GM18511 (cell line): Measurements from ENCODE around the gene GSTO1.
"Not testable (repeated sequence)": the region's sequence is repeated elsewhere in the genome, so short reads cannot be mapped to it uniquely, and the experiment has no call there.

Experiments
- ATAC-seq: cut with Tn5 transposase; IDR thresholded peaks from one replicate; pipeline ENCODE4 v1.9.1; 2021; ENCODE audit warnings: mild to moderate bottlenecking, moderate library complexity; ENCODE audit not compliant: unreplicated experiment

Gene GSTO1

DNA sequence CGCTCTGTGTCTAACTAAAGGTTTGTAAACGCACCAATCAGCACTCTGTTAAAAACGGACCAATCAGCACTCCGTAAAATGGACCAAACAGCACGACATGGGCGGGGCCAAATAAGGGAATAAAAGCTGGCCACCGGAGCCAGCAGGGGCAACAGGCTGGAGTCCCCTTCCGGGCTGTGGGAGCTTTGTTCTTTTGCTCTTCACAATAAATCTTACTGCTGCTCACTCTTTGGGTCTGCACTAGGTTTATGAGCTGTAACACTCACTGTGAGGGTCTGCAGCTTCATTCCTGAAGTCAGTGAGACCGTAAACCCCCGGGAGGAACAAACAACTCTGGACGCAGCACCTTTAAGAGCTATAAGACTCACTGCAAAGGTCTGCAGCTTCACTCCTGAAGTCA, 5.8 kb upstream of the GSTO1 start:
- ATAC-seq = not testable (repeated sequence)

DNA sequence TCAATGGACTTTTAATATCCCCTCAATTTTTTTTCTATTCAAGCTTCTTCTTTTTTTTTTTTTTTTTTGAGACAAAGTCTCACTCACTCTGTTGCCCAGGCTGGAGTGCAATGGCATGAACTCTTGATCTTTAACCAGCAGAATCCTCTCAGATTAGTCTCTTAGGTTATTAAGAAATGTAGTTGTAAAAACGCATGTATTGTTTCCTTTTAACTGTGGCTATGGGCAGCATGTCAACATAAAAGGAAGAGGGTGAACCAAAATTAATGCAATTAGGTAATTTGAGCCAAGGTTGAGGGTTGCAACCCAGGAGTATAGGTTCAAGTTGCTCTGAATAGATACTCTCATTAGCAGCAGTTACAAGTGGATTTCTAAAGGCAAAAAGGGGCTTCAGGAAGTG, 4.3 kb upstream of the GSTO1 start:
- no peak for ATAC-seq

DNA sequence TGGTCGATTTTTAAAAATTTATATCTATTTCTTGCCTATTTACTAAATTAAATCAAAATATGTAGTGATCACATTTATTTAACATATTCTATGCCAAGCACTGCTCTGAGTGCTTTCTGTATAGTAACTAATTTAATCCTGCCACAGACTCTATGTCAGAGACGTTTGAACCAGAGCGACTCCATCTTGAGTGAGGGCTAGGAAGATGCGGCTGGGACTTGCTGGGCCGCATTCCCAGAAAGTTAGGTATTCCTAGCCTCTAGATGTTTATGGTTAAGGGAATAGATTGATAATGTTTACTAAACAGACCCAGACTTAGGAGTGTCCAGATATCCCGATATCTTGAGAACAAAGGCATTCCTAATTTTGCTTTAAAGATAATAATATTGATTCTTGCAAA, 3.2 kb upstream of the GSTO1 start:
- ATAC-seq = no peak

DNA sequence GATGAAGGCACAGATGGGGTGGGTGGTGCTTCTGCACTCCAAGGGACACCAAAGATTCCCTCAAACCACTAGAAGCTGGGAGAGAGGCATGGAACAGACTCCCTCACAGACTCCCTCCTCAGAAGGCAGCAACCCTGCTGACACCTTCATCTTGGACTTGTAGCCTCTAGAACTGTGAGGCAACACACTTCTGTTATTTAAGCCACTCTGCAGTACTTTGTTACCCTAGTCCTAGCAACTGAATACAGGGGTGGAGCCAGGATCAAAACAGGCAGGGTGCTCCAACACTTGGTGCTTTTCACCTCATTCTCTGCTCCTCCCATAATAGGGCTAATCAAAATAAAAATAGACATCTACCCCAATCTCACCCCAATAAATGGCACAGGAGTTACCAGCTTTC, 2.3 kb upstream of the GSTO1 start:
- no peak for ATAC-seq

DNA sequence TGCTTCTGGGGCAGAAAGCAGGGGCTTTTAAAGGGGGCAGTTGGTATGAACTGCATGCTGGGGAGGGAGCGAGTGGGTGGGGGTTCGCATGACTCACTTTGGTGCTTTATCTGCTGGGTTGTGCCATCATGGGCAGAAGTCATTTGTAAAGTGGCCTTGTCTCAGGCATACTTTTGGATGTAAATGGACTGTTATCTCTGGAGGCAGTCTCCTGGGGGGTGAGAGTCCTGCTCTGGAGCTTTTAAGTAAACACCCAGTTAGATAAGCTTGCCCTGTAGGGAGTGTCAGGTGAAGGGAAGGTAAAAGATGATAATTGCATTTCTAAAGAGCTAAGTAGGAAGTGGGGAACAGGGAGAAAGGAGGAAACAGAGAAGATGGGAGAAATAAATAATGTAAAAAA, 1.6 kb upstream of the GSTO1 start:
- no peak for ATAC-seq

DNA sequence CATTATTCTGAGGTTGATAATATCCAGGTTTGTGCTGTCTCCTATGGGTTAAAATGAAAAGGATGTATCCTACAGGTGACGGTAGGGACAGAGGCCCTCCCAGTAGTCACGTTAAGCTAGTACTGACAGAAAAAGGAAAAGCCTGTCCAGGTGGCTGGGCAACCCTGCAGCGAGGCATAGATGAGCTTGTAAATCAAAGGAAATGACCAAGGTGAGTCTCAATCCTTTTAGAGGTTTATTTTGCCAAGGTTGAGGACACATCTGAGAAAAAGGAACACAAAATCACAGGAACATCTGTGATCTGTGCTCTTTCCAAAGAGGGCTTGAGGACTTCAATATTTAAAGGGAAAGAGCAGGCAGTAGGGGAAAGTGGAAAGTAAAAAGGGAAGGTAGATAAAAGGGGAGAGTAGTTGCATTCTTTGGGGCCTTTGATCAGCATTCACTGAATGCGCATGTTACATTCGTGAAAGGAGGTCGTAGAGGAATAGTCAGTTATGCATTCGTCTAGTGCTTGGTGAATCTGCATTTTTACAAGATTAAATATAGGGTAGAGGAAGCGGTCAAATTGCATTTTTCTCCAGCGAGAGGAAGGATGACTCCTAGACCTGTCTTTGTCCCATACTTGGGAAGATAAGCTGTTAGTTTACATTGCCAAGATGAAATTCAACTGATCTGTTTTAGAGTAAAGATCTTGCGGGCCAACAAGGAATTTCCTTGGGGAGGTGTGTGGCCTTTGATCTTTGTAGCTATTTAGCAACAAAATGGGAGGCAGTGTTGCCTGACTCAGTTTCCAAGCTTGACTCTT, 884 bp upstream of the GSTO1 start:
- ATAC-seq = no peak

DNA sequence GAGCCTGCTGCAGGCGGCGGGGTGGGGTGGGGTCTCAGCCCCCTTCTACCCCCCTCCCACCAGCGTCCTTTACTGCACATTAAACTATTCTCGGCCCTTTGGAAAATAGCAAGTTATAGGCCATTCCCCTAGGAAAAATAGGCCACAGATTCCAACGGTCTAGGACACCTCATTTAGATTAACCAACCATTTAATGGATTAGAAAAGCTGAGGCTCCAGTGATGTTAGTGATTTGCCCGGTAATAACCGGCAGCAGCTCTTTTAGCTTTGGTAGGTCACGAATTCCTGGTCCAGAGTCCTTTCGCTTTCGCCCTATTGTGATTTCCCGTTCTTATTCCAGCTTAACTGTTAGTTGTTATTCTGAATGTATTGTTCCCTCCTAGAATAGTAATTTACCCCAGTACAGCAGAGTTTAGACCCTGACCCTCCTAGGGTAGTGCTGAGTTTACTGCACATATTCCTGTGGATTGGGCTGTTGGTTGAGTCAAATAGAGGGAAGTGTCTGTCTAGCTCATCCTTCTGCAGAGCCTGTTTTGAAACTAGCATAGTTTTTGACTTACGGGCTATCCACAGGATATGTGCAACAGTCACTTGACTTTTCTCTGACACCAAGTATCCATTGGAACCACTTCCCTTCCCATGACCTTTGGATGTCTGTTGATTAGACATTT, 754 bp downstream of the GSTO1 start:
- ATAC-seq = peak; percentile 43

DNA sequence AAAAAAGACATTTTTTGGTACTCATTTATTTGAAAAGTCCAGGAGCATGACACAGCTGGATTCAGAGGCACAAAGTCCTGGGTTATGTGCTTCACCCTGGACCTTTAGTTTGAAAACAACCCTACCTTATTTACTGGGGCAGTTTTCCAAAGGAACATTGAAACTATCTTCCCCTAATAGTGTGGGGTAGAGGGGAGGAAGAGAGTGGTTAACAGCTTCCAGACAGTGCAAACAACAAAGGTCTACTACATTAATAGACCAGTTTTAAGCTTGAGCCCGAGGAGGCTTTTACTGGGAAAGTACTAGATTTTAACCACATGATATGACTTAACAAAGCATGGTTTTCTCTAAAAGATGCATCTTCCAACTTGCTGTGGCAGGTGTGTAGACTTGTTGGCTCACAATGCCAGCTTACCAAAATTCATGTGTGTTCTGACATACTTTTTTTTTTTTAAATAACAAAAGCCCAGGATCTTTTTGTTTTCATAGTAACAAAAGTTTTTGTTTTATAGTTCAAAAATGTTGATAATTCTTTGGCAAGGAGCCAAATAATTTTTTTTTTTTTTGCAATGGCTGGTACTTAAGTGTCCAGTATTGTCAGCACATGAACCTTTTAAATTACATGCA, 1.8 kb downstream of the GSTO1 start:
- no peak for ATAC-seq

DNA sequence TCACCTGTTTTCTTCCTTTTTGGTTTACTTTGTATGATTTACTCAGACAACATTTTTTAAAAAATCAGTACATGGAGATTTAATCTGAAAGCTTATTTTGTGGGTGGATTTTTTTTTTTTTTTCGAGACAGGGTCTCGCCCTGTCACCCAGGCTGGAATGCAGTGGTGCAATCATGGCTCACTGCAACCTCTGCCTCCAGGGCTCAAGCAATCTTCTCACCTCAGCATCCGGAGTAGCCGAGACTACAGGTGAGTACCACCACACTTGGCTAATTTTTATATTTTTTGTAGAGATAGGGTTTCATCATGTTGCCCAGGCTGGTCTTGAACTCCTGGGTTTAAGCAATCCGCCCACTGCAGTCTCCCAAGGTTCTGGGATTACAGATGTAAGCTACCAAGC, 2.5 kb downstream of the GSTO1 start:
- ATAC-seq = no peak

DNA sequence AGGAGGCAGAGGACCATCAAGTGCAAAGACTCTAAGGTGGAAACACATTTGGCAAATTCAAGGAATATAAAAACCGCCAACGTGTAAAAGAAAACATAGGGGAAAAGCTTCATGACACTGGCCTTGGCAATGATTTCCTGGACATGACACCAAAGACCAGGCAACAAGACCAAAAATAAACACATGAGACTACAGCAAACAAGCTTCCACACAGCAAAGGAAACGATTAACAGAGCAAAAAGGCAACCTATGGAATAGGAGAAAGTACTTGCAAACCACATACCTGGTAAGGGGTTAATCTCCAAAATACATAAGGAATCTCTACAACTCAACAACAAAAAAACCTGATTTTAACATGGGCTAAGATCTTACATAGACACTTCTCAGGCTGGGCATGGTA, 3.5 kb downstream of the GSTO1 start:
- ATAC-seq = no peak

DNA sequence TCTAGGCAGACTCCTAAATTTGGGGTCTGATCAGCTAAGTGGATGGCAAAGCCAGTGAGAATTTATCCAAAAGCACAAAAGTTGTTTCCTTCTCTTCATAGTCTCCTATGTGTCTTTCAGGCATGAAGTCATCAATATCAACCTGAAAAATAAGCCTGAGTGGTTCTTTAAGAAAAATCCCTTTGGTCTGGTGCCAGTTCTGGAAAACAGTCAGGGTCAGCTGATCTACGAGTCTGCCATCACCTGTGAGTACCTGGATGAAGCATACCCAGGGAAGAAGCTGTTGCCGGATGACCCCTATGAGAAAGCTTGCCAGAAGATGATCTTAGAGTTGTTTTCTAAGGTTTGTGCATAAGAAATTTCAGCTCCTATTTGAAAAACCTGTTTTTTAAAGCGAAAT, 4.8 kb downstream of the GSTO1 start:
- ATAC-seq = no peak

DNA sequence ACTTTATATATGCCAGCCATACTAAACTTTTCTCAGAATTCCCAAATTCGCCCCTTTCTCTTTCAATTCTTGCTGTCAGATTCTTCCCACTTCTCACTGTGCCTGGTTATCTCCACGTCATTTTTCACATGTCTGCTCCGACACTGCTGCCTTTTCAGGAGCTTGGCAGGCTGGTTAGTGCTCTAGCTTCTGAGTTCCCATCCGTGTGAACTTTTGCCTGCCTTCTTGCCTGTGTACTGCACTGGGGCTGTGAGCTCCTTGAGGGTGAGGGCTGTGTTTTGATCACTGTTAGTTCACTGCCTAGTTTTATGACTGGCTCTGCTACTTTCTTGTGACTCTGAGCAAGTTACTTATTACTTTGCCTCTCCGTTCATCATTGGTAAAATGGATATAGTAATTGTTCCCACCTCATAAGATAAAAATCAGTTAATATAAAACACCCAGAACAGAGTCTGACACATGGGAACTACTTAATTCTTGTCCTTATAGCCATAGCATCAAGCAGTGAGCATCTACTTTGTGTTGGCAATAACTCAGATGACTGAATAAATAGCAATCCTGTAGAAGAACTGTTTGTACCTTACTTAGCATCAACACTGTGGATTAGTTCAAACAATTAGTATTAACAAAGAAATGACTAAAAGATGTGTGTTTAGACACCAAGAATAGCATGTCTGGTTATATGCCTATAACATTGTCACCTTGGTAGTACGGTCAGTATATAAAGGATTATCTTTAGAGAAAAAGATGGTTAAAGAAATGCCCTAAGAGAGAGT, 5.5 kb downstream of the GSTO1 start:
- no peak for ATAC-seq

DNA sequence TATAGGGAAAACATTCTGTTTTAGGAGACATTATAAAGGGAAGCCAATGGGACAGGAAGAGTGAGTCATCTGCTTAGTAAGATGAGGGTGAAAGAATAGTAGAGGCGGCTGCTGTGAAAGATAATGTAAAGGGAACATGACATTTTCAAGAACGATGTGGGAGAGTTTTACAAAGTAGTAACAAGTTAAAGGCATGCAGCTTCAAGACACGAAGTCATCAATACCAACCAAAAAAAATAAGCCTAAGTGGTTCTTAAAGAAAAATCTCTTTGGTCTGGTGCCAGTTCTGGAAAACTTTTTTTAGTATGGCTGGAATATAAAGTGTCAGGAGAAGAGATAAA, 6.1 kb downstream of the GSTO1 start:
- no peak for ATAC-seq

DNA sequence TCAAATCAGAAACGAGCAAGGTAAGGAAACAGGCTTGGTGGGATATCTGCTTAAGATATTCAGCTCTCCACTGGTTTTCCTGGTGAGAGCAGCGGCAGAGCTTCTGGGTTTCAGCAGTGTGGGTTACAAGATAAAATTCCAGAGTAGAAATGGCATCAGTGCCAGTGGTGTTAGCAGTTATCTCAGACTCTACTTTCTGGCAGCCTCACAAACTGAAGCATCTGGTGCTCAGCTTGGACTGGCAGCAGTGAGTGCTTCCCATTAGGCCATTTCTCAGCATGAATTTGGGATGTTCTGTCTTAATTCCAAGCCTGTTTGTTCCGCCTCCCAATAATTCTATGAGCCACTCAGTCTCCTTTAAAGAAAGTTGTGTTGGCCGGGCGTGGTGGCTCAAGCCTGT, 7.4 kb downstream of the GSTO1 start:
- no peak for ATAC-seq

DNA sequence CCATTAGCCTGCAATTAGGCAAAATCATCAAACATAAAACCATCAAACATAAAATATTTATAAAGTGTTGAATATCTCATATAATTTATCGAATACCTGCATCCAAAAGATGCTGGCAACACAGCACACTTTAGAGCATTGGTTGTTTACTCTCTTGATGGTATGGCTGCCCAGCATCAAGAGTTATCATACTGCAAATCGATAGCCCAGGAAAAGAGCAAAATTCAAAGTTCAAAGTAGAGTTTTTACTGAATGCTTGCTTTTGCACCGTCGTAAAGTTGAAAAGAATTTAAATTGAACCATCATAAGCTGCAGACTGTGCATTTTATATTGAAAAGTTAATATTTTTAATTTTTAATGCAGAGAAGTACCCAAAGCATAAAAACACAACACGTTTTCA, 10.1 kb downstream of the GSTO1 start:
- ATAC-seq = no peak

DNA sequence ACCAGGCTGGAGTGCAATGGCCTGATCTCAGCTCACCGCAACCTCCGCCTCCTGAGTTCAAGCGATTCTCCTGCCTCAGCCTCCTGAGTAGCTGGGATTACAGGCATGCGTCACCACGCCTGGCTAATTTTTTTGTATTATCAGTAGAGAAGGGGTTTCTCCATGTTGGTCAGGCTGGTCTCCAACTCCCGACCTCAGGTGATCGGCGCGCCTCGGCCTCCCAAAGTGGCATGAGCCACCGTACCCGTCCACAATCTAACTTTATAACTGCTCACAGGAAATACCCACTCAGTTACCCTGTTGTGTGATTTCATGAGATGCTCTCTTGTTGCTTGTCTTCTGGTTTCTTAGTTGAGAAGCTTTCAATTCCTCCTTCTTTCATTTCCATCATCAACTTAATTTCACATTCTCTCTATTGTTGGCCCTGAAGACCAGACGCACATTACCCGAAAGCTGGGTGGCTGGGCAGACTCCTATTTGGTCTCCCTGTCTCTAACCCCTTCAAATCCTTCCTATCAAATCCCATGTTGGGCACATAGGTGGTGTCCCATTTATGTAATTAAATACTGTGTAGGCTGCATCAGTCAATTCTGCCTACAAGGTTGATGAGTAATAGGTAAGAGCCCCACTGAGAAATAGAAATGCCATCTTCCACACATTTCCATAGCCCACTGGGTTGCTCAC, 13.2 kb downstream of the GSTO1 start:
- ATAC-seq = no peak

DNA sequence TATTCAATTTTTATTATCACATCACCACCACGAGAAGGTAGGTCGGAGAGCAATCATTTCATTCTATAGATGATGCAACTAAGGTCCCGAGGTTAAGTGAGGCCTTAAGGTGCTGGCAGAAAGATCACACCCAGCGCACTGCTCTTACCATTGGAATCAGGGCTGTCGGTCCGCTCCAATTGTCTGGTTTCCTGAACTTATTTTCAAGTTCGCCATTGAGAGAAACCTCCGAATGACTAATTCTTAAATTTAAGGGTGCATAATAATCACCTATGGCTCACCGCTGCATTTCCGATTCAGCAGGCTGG, 13.7 kb downstream of the GSTO1 start:
- peak; percentile 0 for ATAC-seq

DNA sequence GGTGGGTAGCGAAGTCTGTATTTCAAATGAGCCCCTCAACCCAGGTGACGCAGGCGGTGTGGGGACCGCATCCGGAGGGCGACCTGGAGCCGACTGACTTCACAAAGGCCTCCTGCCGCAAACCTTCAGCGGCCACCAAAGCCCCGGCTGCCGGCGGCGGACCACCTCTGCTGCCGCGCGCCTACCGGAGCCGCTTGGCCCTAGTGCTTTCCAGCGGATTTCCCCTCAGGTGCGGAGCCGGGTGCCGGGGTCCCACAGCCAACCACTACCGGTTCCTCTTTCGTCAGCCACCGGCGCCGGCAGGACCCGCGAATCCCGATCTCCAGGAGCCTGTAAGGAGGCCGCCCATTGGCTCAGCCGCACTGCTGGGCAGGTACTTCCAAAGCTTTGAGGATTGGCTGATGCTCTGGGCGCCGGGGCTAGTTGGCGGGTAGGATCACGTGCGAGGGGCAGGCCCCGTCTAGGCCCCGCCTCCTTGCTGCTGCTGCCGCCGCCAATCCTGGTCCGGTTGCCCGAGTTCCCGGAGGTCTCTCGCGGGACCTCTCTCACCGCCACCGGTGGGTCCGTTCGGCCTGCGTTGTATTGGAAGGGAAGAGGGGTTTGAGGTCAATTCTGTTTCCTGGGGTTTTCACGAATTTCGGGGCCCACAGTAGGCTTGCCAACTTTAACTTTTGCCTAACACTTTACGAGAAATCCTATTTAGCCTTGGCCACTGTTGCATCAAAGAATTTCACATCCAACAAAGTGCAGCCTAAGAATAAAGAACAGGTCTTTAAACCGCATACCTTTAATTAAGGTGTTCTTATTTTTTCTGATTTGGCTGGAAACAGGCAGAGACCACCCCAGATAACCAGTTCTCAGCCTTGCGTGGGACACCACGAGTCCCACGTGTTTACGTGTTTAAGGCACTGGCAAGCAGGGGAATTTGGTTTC, 14.3 kb downstream of the GSTO1 start, which contains the start of gene GSTO2:
TSS of gene GSTO2 (plus strand) at position 472 of the 933 bp plus-strand sequence. CDS start 5,732 bp downstream, outside the sequence.
- ATAC-seq = peak; percentile 99

DNA sequence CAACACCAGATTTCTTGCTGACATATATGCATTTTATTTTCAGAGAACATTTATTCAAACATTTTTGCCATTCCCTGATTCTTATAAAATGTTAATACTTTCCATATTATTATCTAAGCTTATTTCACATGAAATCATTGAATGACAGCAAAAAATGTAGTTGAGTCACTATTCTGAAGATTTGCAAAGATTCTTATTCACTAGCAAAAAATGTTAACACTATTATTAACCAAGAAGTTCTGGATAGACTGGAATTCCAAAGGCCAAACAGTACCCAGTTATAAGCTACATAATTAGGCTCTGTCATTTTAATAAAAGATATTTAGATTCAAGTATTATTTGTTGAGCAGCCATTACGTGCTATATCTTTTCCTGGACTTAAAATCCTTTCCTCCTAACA, 18.6 kb downstream of the GSTO1 start:
- no peak for ATAC-seq
